Measurements from ENCODE around the gene LILRB1.

- TF ChIP-seq, protein P1, sequence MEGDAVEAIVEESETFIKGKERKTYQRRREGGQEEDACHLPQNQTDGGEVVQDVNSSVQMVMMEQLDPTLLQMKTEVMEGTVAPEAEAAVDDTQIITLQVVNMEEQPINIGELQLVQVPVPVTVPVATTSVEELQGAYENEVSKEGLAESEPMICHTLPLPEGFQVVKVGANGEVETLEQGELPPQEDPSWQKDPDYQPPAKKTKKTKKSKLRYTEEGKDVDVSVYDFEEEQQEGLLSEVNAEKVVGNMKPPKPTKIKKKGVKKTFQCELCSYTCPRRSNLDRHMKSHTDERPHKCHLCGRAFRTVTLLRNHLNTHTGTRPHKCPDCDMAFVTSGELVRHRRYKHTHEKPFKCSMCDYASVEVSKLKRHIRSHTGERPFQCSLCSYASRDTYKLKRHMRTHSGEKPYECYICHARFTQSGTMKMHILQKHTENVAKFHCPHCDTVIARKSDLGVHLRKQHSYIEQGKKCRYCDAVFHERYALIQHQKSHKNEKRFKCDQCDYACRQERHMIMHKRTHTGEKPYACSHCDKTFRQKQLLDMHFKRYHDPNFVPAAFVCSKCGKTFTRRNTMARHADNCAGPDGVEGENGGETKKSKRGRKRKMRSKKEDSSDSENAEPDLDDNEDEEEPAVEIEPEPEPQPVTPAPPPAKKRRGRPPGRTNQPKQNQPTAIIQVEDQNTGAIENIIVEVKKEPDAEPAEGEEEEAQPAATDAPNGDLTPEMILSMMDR (IDR thresholded peaks at IDR 0.05; ENCODE audit: extremely low read depth in 1 of 2, insufficient read depth in 1 of 2, low read depth in 1 of 2, low read length in 2 of 2), result no peak
- TF ChIP-seq EZH2 (IDR thresholded peaks at IDR 0.05; ENCODE audit: borderline replicate concordance, low read depth, low read length, severe bottlenecking), result no peak
- TF ChIP-seq POLR2A (IDR thresholded peaks at IDR 0.05; ENCODE audit: low read depth, low read length), result no peak
- no peak for TF ChIP-seq POLR2AphosphoS5 (IDR thresholded peaks at IDR 0.05; ENCODE audit: insufficient read depth, low read depth, low read length)
- TF ChIP-seq, protein P2, sequence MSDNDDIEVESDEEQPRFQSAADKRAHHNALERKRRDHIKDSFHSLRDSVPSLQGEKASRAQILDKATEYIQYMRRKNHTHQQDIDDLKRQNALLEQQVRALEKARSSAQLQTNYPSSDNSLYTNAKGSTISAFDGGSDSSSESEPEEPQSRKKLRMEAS (IDR thresholded peaks at IDR 0.05; ENCODE audit: insufficient read depth, insufficient read length), result no peak
- TF ChIP-seq MYC (IDR thresholded peaks at IDR 0.05; ENCODE audit: low read depth, low read length), result no peak
- no peak for TF ChIP-seq FOS (IDR thresholded peaks at IDR 0.05; ENCODE audit: borderline replicate concordance, insufficient read depth, low read length)
Observed at GRCh38 chr19:54626757-54627156, 3.5 kb upstream of the LILRB1 start.
